GM21423 (cell line): Measurements from ENCODE around the gene NPR3.

Source experiments
- ATAC-seq: cut with Tn5 transposase; IDR thresholded peaks from one replicate; pipeline ENCODE4 v1.9.1; 2021; ENCODE audit warnings: mild to moderate bottlenecking, moderate library complexity; ENCODE audit not compliant: unreplicated experiment

NPR3 gene, protein sequence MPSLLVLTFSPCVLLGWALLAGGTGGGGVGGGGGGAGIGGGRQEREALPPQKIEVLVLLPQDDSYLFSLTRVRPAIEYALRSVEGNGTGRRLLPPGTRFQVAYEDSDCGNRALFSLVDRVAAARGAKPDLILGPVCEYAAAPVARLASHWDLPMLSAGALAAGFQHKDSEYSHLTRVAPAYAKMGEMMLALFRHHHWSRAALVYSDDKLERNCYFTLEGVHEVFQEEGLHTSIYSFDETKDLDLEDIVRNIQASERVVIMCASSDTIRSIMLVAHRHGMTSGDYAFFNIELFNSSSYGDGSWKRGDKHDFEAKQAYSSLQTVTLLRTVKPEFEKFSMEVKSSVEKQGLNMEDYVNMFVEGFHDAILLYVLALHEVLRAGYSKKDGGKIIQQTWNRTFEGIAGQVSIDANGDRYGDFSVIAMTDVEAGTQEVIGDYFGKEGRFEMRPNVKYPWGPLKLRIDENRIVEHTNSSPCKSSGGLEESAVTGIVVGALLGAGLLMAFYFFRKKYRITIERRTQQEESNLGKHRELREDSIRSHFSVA

DNA sequence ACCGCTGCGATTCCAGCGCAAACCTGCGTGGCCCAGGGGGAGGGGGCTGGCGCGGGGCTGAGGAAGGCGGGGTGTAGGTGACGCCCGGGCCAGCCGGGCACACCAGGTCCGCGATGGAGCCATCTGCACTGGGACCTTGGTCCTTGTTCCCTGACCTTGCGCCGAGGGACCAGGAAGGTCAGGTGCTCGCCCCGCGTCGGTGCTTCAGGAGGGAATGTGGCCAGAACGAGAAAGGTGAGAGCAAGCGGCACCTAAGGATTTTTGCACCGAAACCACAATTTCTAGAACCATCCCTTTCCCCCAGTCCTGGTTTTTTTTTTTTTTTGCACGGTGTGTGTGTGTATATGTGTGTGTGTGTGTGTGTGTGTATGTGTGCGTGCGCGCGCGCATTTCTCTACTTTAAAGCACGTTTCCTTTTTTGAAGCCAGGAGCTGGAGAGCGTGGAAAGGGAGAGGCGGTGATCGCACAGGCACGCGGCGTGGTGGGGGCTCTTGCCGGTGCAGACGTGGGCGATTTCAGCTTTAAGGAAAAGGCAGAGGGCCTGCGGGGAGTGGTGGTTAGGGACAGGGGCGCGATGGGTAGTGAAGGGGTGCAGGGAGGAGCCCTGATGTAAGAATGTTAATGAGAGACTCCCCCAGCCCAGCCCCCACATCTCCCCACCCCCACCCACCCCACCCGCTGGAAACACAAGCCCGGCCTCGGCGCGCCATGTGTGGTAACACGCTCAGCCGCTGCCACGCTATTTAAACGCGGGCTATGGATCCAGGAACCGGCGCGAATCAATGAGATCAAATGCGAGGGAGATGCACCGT lies at the start of gene NPR3:
Gene NPR3, plus strand, starts transcription at position 772 of the 812 bp plus-strand sequence. CDS start 456 bp downstream, outside the sequence.
- ATAC-seq, result no peak

- ATAC-seq, result no peak
Measured at GRCh38 chr5:32664523-32664922, 46.6 kb upstream of the NPR3 start.

- no peak for ATAC-seq
Measured at GRCh38 chr5:32668552-32668951, 42.6 kb upstream of the NPR3 start.

DNA sequence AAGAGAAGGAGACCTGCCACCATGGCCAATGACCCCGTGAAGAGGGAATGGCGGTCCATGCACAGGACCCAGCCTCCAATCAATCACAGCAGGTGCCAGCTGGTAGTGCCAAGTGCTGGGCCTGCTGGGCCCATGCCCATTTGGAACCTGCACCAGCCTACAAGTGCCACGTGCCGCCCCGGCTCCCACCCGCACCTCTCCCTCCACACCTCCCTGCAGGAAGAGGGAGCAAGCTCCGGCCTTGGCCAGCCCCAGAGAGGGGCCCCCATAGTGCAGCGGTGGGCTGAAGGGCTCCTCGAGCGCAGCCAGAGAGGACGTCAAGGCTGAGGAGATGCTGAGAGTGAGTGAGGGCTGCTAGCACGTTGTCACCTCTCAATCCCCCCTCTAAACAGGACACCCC lies 37.8 kb upstream of the NPR3 start:
- ATAC-seq, result no peak

DNA sequence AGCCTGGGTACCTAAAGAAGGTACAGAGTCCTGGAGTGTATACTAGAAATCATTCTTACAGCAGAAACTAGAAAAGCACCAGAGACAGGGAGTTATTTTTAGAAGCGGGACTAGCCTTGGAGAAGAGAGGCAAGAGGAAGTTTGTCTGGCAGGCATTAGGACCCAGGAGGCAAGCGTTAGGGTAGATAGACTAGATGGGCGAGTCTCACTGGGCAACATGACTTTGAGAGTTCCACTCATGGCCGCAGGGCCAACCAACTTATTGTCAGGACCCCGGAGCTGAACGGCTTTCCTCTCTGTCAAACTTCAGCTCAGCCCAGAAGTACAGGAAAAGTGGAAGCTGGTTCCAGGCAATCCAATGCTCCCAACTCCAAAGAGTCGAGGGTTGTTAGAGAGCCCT lies 34.1 kb upstream of the NPR3 start:
- no peak for ATAC-seq

GRCh38 chr5:32678472-32678871 lies 32.6 kb upstream of the NPR3 start:
- no peak for ATAC-seq

- ATAC-seq, result no peak
Measured at GRCh38 chr5:32679218-32679617, 31.9 kb upstream of the NPR3 start.

- ATAC-seq, result no peak
Measured at GRCh38 chr5:32680183-32680582, 30.9 kb upstream of the NPR3 start.

DNA sequence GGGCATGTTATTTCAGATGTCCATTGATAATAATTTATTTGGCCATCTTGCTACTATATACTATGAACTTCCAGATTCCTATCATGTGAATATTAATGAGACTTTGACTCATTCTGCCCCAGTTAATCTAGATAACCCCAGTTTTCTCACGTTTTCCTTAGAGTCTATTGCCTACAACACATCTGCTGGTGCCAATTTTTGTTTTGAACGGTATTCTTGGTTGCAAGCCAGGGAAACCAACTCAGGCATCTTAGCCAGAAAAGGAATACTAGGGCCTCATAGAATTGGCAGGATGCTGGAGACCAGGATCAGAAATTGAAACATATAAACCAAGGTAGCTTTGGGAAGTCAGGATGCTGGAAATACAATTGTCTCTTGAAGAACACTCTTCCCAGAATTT lies 28.0 kb upstream of the NPR3 start:
- ATAC-seq, result no peak

DNA sequence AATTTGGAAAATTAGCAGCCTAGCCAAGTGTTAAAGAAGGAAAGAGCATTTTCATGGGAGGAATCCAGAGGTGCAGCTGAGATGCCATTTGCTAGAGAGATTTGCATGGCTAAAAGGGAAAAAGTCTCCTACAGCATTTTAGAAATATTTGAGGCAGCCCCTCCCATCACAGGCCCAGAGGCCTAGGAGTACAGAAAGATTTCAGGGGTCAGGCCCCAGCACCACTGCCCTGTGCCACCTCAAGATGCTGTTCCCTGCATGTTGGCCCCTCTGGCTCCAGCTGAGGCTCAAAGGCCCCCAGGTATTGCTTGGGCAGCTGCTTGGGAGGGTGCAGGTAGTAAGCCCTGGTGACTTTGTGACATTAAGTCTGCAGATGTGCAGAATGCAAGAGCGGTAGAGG lies 26.9 kb upstream of the NPR3 start:
- no peak for ATAC-seq

DNA sequence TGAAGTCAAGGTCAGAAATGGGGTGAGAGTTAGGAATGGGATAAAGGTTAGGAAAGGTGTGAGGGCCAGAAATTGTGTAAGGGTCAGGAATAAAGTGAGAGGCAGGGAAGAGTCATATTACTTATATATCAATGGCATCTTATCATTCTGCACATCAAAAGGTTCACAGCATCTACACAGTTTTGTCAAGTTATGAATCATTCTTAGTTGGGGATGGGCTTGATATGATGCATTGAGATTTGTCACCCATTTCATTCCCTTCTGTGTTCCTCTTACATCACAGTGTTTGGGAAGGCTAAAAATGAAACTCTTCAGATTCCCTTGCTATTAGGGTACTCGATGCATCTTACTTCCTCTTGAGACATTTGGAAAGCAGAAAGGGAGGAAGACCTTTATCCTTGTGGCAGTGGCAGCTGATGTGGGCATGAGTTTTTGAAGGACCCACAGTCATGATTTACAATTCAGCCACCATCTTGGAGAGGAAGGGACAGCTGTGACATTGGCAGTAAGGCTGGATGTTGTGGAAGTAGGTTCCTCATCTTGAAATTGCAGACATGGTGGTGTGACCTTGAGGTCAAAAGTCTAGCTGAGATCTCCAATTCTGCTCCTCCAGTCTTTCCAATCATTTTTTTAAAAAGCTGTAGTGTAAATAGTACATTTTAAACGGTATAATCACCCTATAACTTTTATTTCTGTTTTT lies 24.2 kb upstream of the NPR3 start:
- ATAC-seq, result no peak

GRCh38 chr5:32687499-32687831 lies 23.7 kb upstream of the NPR3 start:
- ATAC-seq, result no peak

DNA sequence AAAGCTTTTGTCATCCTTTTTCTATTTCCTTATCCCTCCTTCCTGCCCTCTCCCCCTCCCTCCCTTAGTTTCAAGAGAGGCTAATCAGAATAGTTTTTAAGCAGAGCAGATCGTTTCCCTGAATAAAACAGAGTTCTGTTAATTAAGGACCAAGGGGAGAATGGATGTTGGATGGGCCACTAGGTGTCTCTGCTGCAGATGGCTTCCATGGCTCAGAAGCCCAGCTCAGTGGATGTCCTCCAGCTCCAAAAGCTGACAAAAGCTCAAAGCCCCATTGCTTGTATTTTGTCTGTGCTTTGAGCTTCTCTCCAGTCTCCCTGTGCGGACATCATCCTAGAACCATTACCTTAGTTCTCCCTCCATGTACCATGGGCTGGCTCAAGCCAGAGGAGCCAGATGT lies 21.0 kb upstream of the NPR3 start:
- no peak for ATAC-seq

DNA sequence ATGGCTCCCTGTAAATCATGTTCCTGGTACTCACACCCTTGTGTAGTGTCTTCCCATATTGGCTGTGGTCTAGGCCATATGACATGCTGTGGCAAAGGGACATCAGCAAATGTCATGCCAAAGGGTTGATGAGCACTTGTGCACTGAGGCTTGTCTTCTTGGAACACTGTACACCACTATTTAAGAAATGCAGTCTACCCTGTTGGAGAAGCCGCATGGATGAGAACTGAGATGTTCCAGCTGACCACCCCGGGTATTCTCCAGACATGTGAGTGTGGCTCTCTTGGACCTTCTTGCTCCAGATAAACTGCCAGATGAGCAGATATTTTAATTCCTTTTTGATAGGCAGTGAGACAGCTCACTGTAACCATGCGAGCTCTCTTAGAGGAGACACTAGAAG lies 20.5 kb upstream of the NPR3 start:
- no peak for ATAC-seq

DNA sequence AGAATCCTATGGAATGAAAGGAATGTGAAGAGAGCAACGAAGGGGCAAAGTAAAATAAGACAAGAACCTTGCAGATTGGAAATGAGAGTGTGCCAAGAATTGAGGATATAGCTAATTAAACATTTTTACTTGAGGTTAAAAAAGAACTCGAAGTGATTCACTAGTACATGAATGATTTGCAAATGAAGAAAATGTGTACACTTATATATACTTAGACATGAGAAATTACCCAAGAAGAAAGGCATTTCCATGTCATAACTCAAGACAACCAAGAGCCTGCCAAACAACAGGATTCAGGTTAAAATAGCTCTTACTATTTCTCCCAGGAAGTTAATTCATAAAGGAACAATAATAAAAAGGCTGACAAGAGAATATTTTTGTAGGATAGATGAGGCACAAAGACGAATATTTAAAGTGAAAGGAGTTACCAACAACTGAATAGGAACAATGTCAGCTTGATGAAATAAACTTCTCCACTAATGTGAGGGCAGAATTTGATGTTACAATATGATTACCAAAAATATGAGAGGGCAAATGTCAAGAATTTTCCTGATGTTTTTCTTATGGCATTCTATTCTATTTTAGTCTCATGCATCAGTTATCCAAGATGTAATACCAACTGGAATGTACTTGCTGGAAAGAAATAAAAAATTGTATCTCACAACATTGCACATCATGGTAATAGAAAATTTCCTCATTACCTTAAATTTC lies 18.9 kb upstream of the NPR3 start:
- ATAC-seq, result no peak

DNA sequence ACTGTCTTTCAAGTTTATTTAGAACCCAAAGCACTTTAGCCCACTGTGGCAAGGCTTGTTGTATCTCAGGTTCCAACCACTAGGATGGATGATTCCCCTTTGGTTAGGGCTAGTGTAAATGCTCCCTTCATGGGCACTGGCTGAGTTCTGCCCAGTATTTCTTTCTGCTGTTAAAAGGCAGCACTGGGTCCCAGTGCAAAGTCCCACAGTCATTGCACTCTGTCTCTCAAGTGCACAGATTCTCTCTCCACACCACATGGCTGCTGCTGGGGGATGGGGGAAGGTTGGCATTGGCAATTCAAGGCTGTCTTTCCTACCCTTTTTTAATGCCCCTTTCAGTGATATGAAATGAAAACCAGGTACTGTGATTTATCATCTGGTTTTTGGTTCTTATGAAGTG lies 7.2 kb upstream of the NPR3 start:
- no peak for ATAC-seq

GRCh38 chr5:32707418-32707997 lies 3.6 kb upstream of the NPR3 start:
- no peak for ATAC-seq

- ATAC-seq, result no peak
Measured at GRCh38 chr5:32708949-32709348, 2.2 kb upstream of the NPR3 start.

DNA sequence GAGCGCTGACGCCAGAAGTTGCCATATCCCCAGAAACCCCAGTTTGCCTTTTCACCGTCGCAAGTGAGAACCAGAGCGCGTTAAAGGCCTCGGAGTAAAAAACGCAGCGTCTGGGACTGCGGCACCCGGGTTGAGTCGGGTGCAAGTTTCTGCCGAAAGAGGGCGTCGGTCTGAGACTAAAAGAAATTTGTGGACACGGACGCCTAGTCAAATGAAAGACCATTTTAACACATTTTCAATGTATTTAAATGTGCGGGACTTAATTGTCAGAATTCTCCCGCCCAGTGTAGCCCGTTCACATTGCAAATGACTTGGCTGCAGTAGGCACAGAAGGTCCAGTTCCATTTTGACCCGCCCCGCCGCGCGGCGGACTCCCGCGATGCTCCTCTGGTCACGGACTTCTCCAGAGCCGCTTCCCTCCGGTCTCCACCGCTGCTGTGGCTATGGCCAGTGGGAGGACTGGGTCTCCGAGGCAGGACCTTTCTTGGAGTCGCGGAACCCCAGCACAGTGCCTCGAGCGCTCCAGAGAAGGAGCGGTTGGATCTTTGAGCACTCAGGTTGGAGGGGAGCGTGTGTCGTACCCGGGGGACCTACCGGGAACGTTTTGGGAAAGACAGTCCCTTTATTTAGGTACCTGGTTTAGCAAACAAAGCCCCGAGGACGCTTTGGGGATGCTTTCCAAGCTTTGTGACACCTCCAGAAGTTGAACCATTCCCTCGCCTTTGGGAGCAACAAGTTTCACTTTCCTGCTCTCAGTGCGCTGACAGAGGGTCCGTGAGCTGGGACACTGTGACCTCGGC lies 1.2 kb upstream of the NPR3 start:
- peak; percentile 62 for ATAC-seq

DNA sequence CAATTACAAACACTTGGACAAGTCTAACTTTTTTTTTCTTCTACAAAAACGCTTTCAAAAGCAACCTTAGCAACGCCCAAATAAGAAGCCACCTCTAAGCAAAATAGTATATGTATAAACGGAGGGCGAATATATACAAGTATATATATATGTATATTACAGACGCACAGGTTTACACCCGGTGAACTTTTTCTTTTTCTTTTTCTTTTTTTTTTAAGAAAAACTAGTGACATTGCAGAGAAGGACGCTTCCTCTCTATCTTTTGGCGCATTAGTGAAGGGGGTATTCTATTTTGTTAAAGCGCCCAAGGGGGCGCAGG lies 200 bp downstream of the NPR3 start:
- ATAC-seq, result no peak
